Stimulated activated CD4-positive, alpha-beta T cell treated with anti-CD3 and anti-CD28 coated beads, Interleukin-1b, Interleukin-23, amount 100 ng/mL, for 4 hours (primary cell): ENCODE results near the gene PDE7B.
"Not testable (repeated sequence)": the region's sequence is repeated elsewhere in the genome, so short reads cannot be mapped to it uniquely, and the experiment has no call there.

Experiments used
- DNase-seq, 2 donors: peaks; one replicate each; pipeline ENCODE4 v3.0.0-alpha.2; 2020; ENCODE audit warnings: low read depth in 2 of 2

PDE7B gene

DNA sequence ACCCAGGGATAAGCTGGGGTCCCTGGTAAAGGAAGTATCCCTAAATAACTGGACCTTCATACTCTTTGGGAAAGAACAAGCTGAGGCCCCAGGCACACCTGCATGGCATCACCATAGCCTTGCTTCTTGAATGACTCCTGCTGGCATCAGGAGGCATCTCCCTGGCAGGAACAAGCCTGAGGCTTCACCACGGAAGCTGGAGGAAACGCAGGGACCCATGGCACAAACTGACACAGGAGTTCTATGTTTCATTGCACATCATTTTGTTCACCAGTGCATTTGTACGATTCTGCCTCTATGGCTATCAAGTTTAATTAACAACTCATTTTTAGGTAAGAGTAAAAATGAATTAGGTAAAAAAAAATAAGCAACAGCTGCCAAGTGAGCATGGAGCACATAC lies 619 bp upstream of the PDE7B start:
- no peak for DNase-seq

- no peak for DNase-seq
Measured at GRCh38 chr6:135852746-135853145, 1.2 kb downstream of the PDE7B start.

GRCh38 chr6:135853227-135853626 lies 1.7 kb downstream of the PDE7B start:
- no peak for DNase-seq

DNA sequence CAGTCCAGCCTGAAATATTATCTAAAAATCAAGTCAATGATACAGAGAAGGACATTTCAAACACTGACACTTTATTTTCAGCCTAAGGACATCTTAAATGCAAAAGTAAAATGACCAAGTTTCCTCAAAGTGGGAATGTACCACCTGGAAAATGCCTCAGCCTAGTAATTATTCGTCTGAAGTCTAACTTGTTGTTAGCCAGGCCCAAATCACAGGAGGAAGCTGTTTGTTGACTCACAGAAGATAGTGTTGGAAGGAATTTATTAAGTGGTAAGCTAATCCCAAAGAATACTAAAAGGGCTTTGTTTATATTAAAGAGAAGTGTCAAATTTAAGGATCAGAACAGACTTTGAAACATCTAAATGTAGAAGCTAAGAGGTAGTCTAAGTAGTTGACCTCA lies 2.5 kb downstream of the PDE7B start:
- no peak for DNase-seq

DNA sequence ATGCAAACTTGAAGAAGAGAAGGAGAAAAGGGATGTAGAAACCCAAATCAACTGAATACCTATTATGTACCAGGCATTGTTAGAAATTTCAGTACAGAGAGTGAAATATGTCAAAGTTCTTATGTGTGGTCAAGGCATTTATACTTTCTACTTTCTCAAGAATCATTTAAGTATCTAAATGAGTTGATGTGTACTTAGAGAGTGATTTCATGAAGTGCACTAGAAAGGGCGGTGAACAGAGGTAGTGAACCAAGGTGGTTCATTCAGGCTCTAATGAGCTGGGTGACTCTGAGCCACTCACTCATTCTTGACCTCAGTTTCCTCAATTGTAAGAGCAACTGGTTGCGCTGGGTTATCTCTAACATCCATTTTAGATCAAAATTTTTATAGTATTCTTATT lies 3.3 kb downstream of the PDE7B start:
- no peak for DNase-seq

DNA sequence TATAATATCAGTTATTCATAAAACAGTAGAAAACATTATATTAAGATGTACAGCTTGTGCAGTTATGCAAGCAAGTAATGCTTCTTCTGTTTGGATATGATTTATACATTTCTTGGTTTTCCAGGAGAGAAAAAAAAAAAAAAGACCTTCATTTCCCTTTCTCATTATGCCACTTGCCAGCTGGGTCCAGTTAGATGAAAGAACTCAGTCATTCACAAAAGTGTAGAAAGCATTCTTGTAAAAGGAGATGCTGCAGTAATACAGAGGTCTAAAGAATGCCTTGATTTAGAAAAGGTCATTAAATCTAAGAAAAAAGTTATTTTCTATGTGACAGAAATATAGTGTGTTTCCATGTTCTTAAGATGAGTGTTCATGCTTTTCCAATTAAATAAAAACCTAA lies 7.4 kb downstream of the PDE7B start:
- DNase-seq, result no peak

DNA sequence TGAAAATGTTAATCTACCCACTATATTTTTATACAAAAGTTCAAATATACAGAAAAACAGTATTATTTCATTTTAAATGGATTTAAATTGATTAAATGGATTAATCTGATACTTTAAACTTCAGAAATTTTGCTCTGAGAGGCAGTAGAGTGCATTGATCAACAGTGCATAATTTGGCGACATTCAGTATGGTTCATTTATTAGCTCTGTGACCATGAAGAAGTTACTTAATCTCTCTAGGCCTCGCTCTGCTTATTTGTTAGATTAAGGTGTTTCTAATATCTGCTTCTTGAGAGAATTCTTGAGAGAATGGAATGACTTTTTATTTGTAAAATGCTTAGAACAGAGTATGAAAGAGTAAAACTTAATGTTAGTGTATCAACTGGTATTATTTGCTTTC lies 8.9 kb downstream of the PDE7B start:
- no peak for DNase-seq

DNA sequence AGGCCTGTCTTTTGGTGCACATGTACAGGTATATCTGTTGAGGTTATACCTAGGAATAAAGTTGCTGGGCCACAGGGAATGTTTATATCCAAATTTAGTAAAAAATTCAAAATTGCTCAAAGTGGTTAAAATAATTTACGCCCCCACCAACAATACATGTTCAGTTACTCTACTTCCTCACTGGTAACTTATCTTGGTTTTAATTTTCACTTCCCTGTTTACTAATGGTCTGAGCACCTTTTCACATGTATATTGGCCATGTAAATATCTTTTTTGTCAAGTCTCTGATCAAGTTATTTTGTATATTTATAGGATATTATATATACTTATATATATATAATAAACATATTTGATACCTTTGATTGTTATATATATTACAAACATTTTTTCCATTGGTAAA lies 9.7 kb downstream of the PDE7B start:
- no peak for DNase-seq

- DNase-seq, result not testable (repeated sequence)
Measured at GRCh38 chr6:135864929-135865328, 13.4 kb downstream of the PDE7B start.

- no peak for DNase-seq
Measured at GRCh38 chr6:135866445-135867123, 15.1 kb downstream of the PDE7B start.

- no peak for DNase-seq
Measured at GRCh38 chr6:135867332-135867731, 15.8 kb downstream of the PDE7B start.

DNA sequence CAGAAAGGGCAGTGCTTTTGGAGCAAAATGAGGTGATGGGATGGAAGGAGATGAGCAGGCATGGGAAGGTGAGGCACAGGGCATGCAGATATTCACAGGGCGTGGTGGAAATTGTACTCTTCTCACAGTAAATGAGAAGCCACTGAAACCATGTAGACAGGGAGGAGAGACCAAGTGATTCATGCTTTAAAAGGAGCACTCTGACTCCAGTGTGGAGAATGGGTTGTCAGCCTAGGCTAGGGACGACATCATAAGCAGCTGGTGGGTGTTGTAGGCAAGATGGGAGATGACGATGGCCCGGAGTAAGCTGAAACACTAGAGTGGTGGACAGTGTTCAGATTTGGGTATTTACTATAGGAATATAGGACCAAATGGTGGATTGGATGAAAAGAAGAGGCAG lies 18.4 kb downstream of the PDE7B start:
- DNase-seq, result no peak

DNA sequence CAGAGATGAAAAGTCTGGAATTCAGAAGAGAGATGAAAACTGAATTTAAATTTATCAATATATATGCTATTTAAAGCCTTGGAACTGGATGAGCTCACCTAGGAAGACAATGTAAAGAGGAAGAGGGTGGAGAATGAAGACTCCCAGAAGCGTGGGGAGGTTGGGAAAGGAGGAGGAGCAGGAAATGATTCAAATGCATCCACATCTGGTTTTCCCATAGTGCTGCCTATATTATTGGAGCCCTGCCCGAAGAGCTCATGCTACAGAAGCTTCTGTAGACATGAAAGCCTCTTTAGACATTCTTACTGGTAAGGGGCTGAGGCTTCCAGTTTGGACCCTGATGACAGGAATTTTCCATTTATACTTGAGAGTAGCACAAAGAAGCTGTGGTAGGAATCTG lies 19.2 kb downstream of the PDE7B start:
- no peak for DNase-seq

- no peak for DNase-seq
Measured at GRCh38 chr6:135871296-135871695, 19.8 kb downstream of the PDE7B start.

GRCh38 chr6:135871878-135872277 lies 20.4 kb downstream of the PDE7B start:
- DNase-seq, result no peak

- no peak for DNase-seq
Measured at GRCh38 chr6:135875446-135875845, 23.9 kb downstream of the PDE7B start.

DNA sequence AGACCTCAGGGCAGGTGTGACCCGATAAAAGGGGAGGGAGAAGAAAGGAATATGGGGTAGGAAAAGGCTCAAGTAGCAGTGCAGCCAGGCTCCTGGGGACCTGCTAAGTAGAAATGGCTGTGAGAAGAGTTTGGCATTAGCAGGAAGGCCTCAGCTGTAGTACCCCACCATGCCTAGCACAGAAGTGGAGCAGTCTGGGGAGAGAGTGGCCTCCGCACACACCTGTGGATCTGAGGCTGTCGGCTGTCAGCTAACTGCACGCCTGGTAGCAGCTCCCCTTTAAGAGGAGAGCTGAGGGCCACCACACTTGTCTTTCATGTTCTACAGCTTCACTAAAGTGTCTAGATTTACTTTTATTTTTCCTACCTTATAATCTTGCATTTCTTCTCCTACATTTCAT lies 24.6 kb downstream of the PDE7B start:
- no peak for DNase-seq

- DNase-seq, result no peak
Measured at GRCh38 chr6:135877666-135878065, 26.2 kb downstream of the PDE7B start.

- peak in 1 of 2 donors; percentile 28 for DNase-seq
Measured at GRCh38 chr6:135880066-135880972, 28.8 kb downstream of the PDE7B start.

DNA sequence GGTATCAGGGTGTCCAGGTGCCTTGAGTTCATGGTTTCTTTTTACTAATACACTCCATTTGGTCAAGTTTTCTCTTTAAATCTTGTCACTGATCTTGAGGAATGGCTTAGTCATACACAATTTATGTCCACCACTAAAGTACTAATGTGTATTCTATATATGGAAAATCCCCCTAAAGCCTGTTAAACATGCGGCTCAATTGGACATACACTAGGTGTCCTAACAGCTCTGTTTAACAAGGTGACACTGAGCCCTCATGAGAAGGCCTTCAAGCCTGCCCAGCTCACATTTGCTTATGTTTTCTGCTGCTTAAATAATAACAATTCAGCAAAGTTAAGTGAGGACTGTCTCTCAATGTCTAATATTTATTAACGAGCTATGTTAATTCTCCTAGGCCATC lies 31.5 kb downstream of the PDE7B start:
- DNase-seq, result no peak

DNA sequence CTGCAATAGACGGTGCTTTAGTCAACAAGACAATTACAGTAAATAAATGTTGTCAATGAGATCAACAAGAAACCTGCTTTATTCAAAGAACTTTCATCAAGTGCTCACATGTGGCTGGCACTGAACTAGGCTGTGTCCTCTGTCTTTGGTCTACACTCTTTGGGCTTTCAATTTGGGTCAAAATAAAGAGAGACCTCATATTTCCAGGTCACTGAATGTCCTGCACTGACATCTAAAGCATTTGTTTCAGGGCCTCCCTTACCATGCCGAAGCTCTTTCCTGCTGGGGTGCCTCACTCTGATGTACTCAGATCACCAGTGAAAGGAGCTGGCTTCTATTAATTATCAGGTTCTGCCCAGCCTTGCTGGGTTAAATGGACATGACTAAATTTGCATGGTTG lies 32.0 kb downstream of the PDE7B start:
- DNase-seq, result no peak

DNA sequence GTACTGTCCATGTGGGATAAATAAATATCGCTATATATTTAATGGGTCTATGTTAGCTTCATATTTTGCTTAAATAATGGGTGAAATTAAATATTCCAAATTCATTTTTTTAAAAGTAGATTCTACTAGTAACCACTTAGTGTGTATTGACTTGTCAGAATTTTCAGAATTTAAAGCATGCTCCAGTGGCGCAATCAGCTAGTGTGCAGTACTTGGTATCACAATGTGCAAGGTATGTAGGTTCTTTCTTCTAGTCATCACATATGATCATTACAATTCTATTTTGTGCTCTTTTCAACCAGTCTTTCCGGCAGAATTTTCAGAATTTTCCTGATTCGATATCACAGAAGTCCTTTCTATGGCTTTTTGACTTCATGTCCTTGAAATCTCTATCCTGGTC lies 32.6 kb downstream of the PDE7B start:
- no peak for DNase-seq

- DNase-seq, result no peak
Measured at GRCh38 chr6:135887069-135887468, 35.6 kb downstream of the PDE7B start.
